ENCODE measurements around the gene AHNAK.

The AHNAK gene

DNA sequence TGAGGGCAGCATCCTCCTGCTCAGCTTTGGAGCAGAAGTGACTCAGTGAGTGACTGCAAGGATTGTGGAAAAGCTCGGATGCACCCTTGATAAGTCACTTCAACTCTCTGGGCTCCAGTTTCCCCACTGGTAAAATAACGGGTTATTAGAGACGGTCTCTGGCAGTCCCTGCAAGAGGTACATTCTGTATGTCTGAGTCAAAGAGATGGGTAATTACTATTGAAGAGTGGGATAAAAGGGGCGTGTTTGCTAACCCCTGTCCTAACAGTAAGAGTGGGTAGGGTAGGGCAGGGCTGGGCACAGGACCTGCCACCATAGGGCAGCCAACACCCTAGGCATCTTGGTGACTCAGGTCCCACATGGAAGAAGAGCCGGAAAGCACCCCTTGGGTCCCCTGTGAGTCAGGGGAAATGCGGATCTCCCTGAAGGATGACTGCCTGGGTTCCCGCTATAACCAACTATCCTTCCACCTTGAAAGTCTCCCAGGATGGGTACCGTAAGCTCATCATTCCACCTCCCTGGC is 7.3 kb upstream of the AHNAK start (continued):
- TF ChIP-seq, protein P1, sequence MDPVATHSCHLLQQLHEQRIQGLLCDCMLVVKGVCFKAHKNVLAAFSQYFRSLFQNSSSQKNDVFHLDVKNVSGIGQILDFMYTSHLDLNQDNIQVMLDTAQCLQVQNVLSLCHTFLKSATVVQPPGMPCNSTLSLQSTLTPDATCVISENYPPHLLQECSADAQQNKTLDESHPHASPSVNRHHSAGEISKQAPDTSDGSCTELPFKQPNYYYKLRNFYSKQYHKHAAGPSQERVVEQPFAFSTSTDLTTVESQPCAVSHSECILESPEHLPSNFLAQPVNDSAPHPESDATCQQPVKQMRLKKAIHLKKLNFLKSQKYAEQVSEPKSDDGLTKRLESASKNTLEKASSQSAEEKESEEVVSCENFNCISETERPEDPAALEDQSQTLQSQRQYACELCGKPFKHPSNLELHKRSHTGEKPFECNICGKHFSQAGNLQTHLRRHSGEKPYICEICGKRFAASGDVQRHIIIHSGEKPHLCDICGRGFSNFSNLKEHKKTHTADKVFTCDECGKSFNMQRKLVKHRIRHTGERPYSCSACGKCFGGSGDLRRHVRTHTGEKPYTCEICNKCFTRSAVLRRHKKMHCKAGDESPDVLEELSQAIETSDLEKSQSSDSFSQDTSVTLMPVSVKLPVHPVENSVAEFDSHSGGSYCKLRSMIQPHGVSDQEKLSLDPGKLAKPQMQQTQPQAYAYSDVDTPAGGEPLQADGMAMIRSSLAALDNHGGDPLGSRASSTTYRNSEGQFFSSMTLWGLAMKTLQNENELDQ (tag by site-specific recombination; IDR thresholded peaks at IDR 0.05; ENCODE audit: low read depth), result no peak
- peak; percentile 17 for TF ChIP-seq ZBTB48 (tag by site-specific recombination; IDR thresholded peaks at IDR 0.05)
- TF ChIP-seq BCL11B (tag by site-specific recombination; IDR thresholded peaks at IDR 0.05; ENCODE audit: low read depth), result no peak
- TF ChIP-seq, protein P2, sequence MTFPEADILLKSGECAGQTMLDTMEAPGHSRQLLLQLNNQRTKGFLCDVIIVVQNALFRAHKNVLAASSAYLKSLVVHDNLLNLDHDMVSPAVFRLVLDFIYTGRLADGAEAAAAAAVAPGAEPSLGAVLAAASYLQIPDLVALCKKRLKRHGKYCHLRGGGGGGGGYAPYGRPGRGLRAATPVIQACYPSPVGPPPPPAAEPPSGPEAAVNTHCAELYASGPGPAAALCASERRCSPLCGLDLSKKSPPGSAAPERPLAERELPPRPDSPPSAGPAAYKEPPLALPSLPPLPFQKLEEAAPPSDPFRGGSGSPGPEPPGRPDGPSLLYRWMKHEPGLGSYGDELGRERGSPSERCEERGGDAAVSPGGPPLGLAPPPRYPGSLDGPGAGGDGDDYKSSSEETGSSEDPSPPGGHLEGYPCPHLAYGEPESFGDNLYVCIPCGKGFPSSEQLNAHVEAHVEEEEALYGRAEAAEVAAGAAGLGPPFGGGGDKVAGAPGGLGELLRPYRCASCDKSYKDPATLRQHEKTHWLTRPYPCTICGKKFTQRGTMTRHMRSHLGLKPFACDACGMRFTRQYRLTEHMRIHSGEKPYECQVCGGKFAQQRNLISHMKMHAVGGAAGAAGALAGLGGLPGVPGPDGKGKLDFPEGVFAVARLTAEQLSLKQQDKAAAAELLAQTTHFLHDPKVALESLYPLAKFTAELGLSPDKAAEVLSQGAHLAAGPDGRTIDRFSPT (tag by site-specific recombination; IDR thresholded peaks at IDR 0.05), result 0 out of 2 replicates have a peak, but pooled peaks have one; percentile 15
- no peak for TF ChIP-seq ZNF155 (tag by site-specific recombination; IDR thresholded peaks at IDR 0.05)
- TF ChIP-seq MYNN (tag by site-specific recombination; IDR thresholded peaks at IDR 0.05; ENCODE audit: borderline replicate concordance), result no peak
- TF ChIP-seq SP7 (tag by site-specific recombination; IDR thresholded peaks at IDR 0.05), result peak; percentile 76; the same call in 1 of the 2 replicates
- TF ChIP-seq ZNF560 (tag by site-specific recombination; IDR thresholded peaks at IDR 0.05; ENCODE audit: borderline replicate concordance), result no peak

DNA sequence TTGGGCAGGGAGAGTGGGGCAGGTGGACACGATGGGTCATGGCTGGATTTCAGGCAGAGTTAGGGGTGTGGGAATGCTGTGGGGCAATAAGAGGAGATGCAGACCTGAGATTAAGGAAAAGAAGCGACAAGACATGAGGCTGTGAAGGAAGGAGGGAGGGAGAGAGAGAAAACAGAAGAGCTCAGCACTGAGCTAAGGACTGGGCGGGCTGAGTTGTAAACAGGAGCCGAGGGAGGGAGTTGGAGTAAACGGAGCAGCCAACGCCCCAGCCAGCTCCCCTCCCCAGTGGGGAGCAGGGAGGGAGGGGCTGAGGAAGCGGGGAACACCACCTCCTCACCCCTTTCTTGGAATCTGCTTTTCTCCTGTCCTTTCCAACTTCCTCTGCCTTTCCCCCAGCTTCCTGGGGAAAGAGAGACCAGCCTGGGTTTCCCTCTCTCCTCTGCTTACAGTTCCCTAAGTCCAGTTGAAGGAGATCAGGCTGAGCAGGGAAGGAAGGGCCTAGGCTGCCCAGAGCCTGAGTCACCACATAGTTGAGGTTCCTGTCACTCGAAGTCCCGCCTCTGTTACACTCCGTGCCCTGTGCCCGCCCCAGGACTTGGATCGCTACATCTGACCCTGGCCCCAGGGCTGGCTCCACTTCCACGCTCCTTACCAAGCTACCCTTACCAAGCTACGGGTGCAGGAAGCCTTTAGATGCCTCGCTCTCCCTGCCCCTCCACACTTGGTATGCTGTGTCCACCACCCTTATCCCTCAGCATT is 6.7 kb upstream of the AHNAK start:
- ChIA-PET POLR2A (interaction anchor here (0.5 to 5.7 kb wide), 15 partner anchors 7 to 339 kb away, joined by 3 to 53 read pairs (median 4); partner anchors contain the start of genes AHNAK, B3GAT3, C11orf98 and CSKMT), CTCF (interaction anchor here (0.6 to 4.0 kb wide), 6 partner anchors 11 to 172 kb away, joined by 3 to 30 read pairs (median 4); no protein-coding TSS in a partner anchor)
- peaks cover 6% of the 10 kb centered on the region; the same call in 1 of the 2 replicates for H3K4me1 ChIP-seq (ENCODE audit: control insufficient read depth, insufficient read depth, low read length)
- peaks cover under 1 to 20% of the 10 kb centered on the region in 2 experiments; a peak in 2 of 3 replicates for H3K36me3 ChIP-seq (ENCODE audit: control insufficient read depth in 2 of 2, insufficient read depth in 1 of 2, low read length in 2 of 2)
- H3K27ac ChIP-seq (ENCODE audit: extremely low read depth, low read depth, low read length), result peak overlapping the region; percentile 5; the same call in 1 of the 2 replicates
- no peak overlapping the region; the same call in 1 of the 2 replicates for H3K4me3 ChIP-seq (ENCODE audit: low read depth, low read length)
- no peaks in the 10 kb centered on the region for H3K9me3 ChIP-seq (ENCODE audit: control insufficient read depth, insufficient read depth, low read depth, low read length)
- TF ChIP-seq, protein P1 (tag by site-specific recombination; IDR thresholded peaks at IDR 0.05; ENCODE audit: low read depth), result no peak
- TF ChIP-seq, protein P3, sequence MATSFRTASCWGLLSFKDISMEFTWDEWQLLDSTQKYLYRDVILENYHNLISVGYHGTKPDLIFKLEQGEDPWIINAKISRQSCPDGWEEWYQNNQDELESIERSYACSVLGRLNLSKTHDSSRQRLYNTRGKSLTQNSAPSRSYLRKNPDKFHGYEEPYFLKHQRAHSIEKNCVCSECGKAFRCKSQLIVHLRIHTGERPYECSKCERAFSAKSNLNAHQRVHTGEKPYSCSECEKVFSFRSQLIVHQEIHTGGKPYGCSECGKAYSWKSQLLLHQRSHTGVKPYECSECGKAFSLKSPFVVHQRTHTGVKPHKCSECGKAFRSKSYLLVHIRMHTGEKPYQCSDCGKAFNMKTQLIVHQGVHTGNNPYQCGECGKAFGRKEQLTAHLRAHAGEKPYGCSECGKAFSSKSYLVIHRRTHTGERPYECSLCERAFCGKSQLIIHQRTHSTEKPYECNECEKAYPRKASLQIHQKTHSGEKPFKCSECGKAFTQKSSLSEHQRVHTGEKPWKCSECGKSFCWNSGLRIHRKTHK (tag by site-specific recombination; IDR thresholded peaks at IDR 0.05), result no peak
- TF ChIP-seq, protein P4, sequence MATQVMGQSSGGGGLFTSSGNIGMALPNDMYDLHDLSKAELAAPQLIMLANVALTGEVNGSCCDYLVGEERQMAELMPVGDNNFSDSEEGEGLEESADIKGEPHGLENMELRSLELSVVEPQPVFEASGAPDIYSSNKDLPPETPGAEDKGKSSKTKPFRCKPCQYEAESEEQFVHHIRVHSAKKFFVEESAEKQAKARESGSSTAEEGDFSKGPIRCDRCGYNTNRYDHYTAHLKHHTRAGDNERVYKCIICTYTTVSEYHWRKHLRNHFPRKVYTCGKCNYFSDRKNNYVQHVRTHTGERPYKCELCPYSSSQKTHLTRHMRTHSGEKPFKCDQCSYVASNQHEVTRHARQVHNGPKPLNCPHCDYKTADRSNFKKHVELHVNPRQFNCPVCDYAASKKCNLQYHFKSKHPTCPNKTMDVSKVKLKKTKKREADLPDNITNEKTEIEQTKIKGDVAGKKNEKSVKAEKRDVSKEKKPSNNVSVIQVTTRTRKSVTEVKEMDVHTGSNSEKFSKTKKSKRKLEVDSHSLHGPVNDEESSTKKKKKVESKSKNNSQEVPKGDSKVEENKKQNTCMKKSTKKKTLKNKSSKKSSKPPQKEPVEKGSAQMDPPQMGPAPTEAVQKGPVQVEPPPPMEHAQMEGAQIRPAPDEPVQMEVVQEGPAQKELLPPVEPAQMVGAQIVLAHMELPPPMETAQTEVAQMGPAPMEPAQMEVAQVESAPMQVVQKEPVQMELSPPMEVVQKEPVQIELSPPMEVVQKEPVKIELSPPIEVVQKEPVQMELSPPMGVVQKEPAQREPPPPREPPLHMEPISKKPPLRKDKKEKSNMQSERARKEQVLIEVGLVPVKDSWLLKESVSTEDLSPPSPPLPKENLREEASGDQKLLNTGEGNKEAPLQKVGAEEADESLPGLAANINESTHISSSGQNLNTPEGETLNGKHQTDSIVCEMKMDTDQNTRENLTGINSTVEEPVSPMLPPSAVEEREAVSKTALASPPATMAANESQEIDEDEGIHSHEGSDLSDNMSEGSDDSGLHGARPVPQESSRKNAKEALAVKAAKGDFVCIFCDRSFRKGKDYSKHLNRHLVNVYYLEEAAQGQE (tag by site-specific recombination; IDR thresholded peaks at IDR 0.05), result no peak
- TF ChIP-seq ZNF510 (tag by site-specific recombination; IDR thresholded peaks at IDR 0.05; ENCODE audit: insufficient replicate concordance), result no peak
- TF ChIP-seq, protein P5, sequence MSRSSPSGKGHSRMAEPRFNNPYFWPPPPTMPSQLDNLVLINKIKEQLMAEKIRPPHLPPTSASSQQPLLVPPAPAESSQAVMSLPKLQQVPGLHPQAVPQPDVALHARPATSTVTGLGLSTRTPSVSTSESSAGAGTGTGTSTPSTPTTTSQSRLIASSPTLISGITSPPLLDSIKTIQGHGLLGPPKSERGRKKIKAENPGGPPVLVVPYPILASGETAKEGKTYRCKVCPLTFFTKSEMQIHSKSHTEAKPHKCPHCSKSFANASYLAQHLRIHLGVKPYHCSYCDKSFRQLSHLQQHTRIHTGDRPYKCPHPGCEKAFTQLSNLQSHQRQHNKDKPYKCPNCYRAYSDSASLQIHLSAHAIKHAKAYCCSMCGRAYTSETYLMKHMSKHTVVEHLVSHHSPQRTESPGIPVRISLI (tag by site-specific recombination; IDR thresholded peaks at IDR 0.05), result no peak
- no peak for TF ChIP-seq ZNF514 (tag by site-specific recombination; IDR thresholded peaks at IDR 0.05)
- TF ChIP-seq ZNF433 (tag by site-specific recombination; IDR thresholded peaks at IDR 0.05; ENCODE audit: low read depth), result no peak
- TF ChIP-seq, protein P6, sequence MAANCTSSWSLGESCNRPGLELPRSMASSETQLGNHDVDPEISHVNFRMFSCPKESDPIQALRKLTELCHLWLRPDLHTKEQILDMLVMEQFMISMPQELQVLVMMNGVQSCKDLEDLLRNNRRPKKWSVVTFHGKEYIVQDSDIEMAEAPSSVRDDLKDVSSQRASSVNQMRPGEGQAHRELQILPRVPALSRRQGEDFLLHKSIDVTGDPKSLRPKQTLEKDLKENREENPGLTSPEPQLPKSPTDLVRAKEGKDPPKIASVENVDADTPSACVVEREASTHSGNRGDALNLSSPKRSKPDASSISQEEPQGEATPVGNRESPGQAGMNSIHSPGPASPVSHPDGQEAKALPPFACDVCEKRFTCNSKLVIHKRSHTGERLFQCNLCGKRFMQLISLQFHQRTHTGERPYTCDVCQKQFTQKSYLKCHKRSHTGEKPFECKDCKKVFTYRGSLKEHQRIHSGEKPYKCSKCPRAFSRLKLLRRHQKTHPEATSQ (tag by site-specific recombination; IDR thresholded peaks at IDR 0.05), result no peak

Measured in HEK293 (cell line).